ENCODE measurements around the gene IL21R.

The IL21R gene

GRCh38 chr16:27402964-27403600 is 1.1 kb downstream of the IL21R start (continued):
- TF ChIP-seq, protein P1, sequence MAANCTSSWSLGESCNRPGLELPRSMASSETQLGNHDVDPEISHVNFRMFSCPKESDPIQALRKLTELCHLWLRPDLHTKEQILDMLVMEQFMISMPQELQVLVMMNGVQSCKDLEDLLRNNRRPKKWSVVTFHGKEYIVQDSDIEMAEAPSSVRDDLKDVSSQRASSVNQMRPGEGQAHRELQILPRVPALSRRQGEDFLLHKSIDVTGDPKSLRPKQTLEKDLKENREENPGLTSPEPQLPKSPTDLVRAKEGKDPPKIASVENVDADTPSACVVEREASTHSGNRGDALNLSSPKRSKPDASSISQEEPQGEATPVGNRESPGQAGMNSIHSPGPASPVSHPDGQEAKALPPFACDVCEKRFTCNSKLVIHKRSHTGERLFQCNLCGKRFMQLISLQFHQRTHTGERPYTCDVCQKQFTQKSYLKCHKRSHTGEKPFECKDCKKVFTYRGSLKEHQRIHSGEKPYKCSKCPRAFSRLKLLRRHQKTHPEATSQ (tag by site-specific recombination; IDR thresholded peaks at IDR 0.05), result no peak
- TF ChIP-seq ZNF776 (tag by site-specific recombination; IDR thresholded peaks at IDR 0.05; ENCODE audit: borderline replicate concordance), result no peak

DNA sequence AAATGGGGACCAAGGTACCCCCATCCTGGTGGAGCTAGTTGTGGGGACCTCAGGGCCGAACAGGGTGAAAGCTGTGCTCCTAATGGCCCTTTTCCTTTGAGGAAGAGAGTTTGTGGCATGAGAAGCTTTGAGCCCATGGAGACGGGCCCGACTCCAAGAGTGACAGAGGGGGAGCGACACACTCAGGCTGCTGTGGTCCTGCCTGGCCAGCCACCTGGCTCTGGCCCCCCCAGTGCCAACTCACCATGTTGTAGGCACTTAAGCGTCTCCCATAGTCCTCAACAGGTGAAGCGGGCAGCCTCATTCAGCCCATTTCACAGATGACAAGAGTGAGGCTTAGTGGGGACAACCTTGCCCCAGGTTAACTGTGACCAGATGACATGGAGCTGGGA is 1.6 kb downstream of the IL21R start:
- H3K9me3 ChIP-seq (ENCODE audit: control insufficient read depth, insufficient read depth, low read depth, low read length), result no peaks in the 10 kb centered on the region
- H3K27ac ChIP-seq (ENCODE audit: extremely low read depth, low read depth, low read length), result no peak overlapping the region
- ChIA-PET CTCF (no interaction called here), POLR2A (no interaction called here)
- H3K36me3 ChIP-seq (ENCODE audit: control insufficient read depth in 2 of 2, insufficient read depth in 1 of 2, low read length in 2 of 2), result no peaks in the 10 kb centered on the region
- no peak for TF ChIP-seq ZNF626 (tag by site-specific recombination; IDR thresholded peaks at IDR 0.05)
- TF ChIP-seq EGR2 (tag by site-specific recombination; IDR thresholded peaks at IDR 0.05; ENCODE audit: low read depth), result no peak
- no peak for TF ChIP-seq BCL11A (tag by site-specific recombination; IDR thresholded peaks at IDR 0.05; ENCODE audit: low read depth)
- TF ChIP-seq SP2 (tag by site-specific recombination; IDR thresholded peaks at IDR 0.05), result no peak
- no peak for TF ChIP-seq ZNF518A (tag by site-specific recombination; conservative IDR thresholded peaks at IDR 0.05; ENCODE audit: low read depth)
- TF ChIP-seq ZNF596 (tag by site-specific recombination; IDR thresholded peaks at IDR 0.05), result no peak
- no peak for TF ChIP-seq ZFP3 (tag by site-specific recombination; IDR thresholded peaks at IDR 0.05; ENCODE audit: low read depth)
- no peak overlapping the region for H3K4me3 ChIP-seq (ENCODE audit: low read depth, low read length)
- H3K4me1 ChIP-seq (ENCODE audit: control insufficient read depth, insufficient read depth, low read length), result no peaks in the 10 kb centered on the region

- CTCF ChIA-PET, result interaction anchor here (0.6 to 1.3 kb wide), 2 partner anchors 36 to 200 kb away, joined by 3 to 4 read pairs; no protein-coding TSS in a partner anchor
- TF ChIP-seq WT1 (tag by site-specific recombination; IDR thresholded peaks at IDR 0.05) (no peak), ZNF701 (tag by site-specific recombination; IDR thresholded peaks at IDR 0.05) (no peak)
- no peaks in the 10 kb centered on the region for H3K4me1 ChIP-seq (ENCODE audit: control insufficient read depth, insufficient read depth, low read length)
- POLR2A ChIA-PET, result no interaction called here
- H3K9me3 ChIP-seq (ENCODE audit: control insufficient read depth, insufficient read depth, low read depth, low read length), result no peaks in the 10 kb centered on the region
- H3K36me3 ChIP-seq (ENCODE audit: control insufficient read depth in 2 of 2, insufficient read depth in 1 of 2, low read length in 2 of 2), result no peaks in the 10 kb centered on the region
- H3K27ac ChIP-seq (ENCODE audit: extremely low read depth, low read depth, low read length), result no peak overlapping the region
- H3K4me3 ChIP-seq (ENCODE audit: low read depth, low read length), result no peak overlapping the region
These were observed 2.3 kb downstream of the IL21R start for GRCh38 chr16:27404163-27404823.

Data from HEK293 (cell line).